ENCODE results near the gene IQSEC1.

IQSEC1 gene

DNA sequence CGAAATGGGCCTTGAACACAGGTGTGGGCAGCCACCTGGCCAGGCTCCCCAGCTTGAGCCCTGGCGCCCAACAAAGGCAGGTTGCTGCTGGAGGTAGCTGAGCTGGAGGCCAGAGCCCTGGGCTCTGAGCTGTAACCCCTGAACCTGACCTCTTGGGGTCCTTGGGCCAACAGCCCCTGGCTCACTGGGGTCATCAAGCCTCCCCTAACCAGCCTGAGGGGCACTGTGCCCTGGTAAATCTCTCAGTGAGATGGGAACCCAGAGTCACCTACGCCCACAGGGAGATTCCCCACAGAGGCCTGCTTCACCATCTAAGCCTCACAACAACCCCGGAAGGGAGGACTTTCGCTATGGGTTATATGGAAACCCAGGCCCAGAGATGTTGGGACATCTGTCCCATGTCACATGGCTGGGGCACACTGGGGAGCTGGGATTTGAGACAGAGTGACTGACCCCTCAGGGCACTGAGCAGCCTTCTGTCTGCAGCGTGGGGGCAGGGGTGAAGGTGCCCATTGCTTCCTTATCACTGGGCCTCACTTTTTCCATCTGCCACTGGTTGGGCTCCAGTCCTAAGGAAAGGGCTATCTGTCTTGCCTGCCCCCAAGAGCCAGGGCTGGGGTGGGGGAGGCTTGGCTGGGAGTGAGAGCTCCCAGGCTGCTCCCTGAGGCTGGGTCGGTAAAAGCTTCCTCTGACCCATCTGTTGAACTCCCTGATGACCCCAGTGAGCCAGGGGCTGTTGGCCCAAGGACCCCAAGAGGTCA lies 59.1 kb downstream of the IQSEC1 start:
- no peak for TF ChIP-seq CTCF (conservative IDR thresholded peaks at IDR 0.05; ENCODE audit: low read length)
- no peak overlapping the region for H3K4me3 ChIP-seq (ENCODE audit: low read length)
- DNase-seq (ENCODE audit: low read depth), result no peak

GRCh38 chr3:13013566-13013965 lies 59.7 kb downstream of the IQSEC1 start:
- no peak for DNase-seq (ENCODE audit: low read depth)
- no peak overlapping the region for H3K4me3 ChIP-seq (ENCODE audit: low read length)
- TF ChIP-seq CTCF (conservative IDR thresholded peaks at IDR 0.05; ENCODE audit: low read length), result no peak

- no peak overlapping the region for H3K4me3 ChIP-seq (ENCODE audit: low read length)
- no peak for DNase-seq (ENCODE audit: low read depth)
Measured at GRCh38 chr3:13013151-13013561, 60.1 kb downstream of the IQSEC1 start.

DNA sequence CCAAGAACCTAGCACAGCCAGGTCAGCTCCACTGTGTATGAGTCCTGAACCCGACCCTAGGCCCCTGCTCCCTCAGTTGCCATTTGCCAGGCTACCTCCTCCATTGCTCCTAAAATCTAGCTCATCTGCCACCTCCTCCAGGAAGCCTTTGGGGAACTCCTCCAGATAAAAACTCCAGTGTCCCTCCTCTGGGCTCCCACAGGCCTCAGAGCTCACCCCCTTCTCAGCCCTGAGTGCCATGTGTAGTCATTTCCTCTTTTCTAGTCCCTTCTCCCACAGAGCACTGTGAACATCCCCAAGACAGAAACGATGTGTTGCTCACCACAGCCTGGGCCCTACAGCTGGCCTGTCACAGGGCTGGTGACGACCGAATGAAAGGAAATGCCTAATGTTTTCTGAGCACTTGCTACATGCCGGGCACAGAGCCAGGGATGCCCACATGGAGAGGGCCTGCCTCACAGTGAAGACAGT lies 61.0 kb downstream of the IQSEC1 start:
- no peak for TF ChIP-seq CTCF (conservative IDR thresholded peaks at IDR 0.05; ENCODE audit: low read length)
- no peak overlapping the region for H3K4me3 ChIP-seq (ENCODE audit: low read length)
- DNase-seq (ENCODE audit: low read depth), result peak; percentile 63

More at GRCh38 chr3:13013151-13013561, 60.1 kb downstream of the IQSEC1 start:
- TF ChIP-seq CTCF (conservative IDR thresholded peaks at IDR 0.05; ENCODE audit: low read length), result no peak

DNA sequence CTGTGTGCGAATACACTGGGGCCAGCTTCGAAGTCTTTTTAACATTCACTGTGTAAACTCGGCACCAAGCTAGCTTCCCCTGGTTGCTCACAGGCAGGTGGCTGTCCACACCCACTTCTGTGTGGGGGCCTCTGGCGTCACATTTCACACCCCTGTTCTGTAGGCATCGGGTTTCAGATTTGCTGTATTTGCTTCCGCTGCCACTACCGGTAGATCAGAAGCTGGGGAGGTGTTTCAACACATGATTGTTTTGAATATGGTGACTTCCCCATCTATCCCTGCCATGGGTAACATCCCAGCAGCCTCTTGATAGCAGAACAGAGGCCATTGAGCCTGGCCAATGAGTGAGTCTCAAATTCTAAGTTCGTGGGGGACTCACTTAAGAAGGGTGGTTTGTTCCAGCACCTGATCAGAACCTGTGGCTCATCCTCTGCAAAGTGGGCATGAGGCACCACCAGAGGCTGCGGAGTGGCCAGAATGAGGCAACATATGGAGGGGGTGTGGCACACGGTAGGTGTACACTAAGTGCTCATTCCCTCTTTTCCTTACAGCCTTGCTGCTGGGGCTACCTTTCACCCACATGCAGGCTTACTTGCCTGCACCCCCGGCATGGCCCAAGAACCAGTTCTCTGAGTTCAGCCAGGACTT lies 61.5 kb downstream of the IQSEC1 start:
- no peak for DNase-seq (ENCODE audit: low read depth)
- TF ChIP-seq CTCF (conservative IDR thresholded peaks at IDR 0.05; ENCODE audit: low read length), result no peak
- H3K4me3 ChIP-seq (ENCODE audit: low read length), result no peak overlapping the region

GRCh38 chr3:13010780-13011572 lies 62.3 kb downstream of the IQSEC1 start:
- DNase-seq (ENCODE audit: low read depth), result no peak
- H3K4me3 ChIP-seq (ENCODE audit: low read length), result no peak overlapping the region
- TF ChIP-seq CTCF (conservative IDR thresholded peaks at IDR 0.05; ENCODE audit: low read length), result no peak

Measured in AG10803 (cell line).